Measurements from ENCODE around the gene NRG2.

- no peak for TF ChIP-seq CTCF (IDR thresholded peaks at IDR 0.05)
- TF ChIP-seq POLR2A (IDR thresholded peaks at IDR 0.05) = no peak
Observed at GRCh38 chr5:139855946-139856540, 187.1 kb downstream of the NRG2 start.
